Heart right ventricle (tissue), 16 donors: ENCODE results near the gene PPM1J. TPM values are rescaled to one million over a fixed set of nuclear protein-coding genes. Genes with fewer than 3 reads are reported as not detected.

ENCODE experiments used
- ATAC-seq, 8 donors: fragments of 200-7000 bp; cut with Tn5 transposase; one replicate each; pipeline ENCODE4 v1.9.1; 2020; ENCODE audit warnings: mild to moderate bottlenecking in 8 of 8, moderate library complexity in 8 of 8, moderate number of reproducible peaks in 1 of 8
- DNase-seq, 2 donors: peaks; one replicate each; pipeline ENCODE4 v3.0.0-alpha.2; 2020
- H3K27ac ChIP-seq, 10 donors: fragments of 200-600 bp; sonication (generic) in 2 of 10; one replicate each; pipeline versions ENCODE4 v1.5.0 to v1.8.0; 2020 to 2022; ENCODE audit warnings: mild to moderate bottlenecking in 3 of 10
- H3K27me3 ChIP-seq, 7 donors: fragments of 200-600 bp; one replicate each; pipeline ENCODE4 v1.8.0; 2021 to 2022; ENCODE audit warnings: mild to moderate bottlenecking in 2 of 7
- H3K36me3 ChIP-seq, 9 donors: fragments of 200-600 bp; sonication (generic) in 1 of 9; one replicate each; pipeline versions ENCODE4 v1.5.0 to v1.8.0; 2020 to 2022; ENCODE audit warnings: mild to moderate bottlenecking in 2 of 9
- H3K4me1 ChIP-seq, 9 donors: fragments of 200-600 bp; sonication (generic) in 1 of 9; one replicate each; pipeline versions ENCODE4 v1.5.0 to v1.8.0; 2020 to 2022; ENCODE audit warnings: mild to moderate bottlenecking in 4 of 9
- H3K4me3 ChIP-seq, 10 donors: fragments of 200-600 bp; sonication (generic) in 2 of 10; one replicate each; pipeline versions ENCODE4 v1.5.0 to v1.8.0; 2020 to 2022; ENCODE audit warnings: mild to moderate bottlenecking in 7 of 10, moderate library complexity in 2 of 10
- H3K9me3 ChIP-seq, 11 donors: fragments of 200-600 bp in 10 of 11; sonication (generic) in 2 of 11; one replicate each; pipeline versions ENCODE4 v1.5.0 to v1.8.0; 2013 to 2022; ENCODE audit warnings: mild to moderate bottlenecking in 2 of 11, control low read depth in 1 of 11, moderate library complexity in 1 of 11
- WGBS, 2 donors: extraction: QIAGEN DNeasy Blood & Tissue Kit; methylation state at CpG; one replicate each; pipeline ENCODE4 v1.1.7; 2013; ENCODE audit warnings: inconsistent platforms in 1 of 2; 5-methylcytosine and 5-hydroxymethylcytosine counted together
- intact Hi-C, 10 donors: fragments of 100-400 bp; cut with DNase I; formaldehyde crosslinking; loops; one replicate each; pipeline versions ENCODE4 v1.11.1 to v1.14.2; 2022
- long read RNA-seq, 3 donors: library from polyadenylated mRNA; unstranded; transcript quantifications; one replicate each; pipeline ENCODE4 v2.0.0, GENCODE V29; 2020 to 2021
- polyA plus RNA-seq, 2 donors: library from polyadenylated mRNA; stranded (reverse); fragments of 200-250 nt; gene quantifications; one replicate each; pipeline ENCODE4 v1.2.3, GENCODE V29; 2013
- total RNA-seq, 10 donors: library from RNA; stranded (reverse); fragmentation: NEBNext Ultra II Directional in 3 of 10; extraction: Animal tissue kit (Norgen Biotek cat#: 25700) in 3 of 10; gene quantifications; one replicate each; pipeline versions ENCODE4 v1.2.1 to v1.2.4, GENCODE V29; 2021 to 2023
- TF ChIP-seq, protein P1 (sequence below), 9 donors: fragments of 200-600 bp; sonication (generic) in 2 of 9; IDR thresholded peaks; one replicate each; pipeline versions ENCODE4 v1.5.0 to v1.8.0; 2021 to 2022; ENCODE audit warnings: antibody characterized with exemption in 9 of 9, mild to moderate bottlenecking in 5 of 9, moderate library complexity in 1 of 9
- donor health status: Arrhythmogenic right ventricular cardiomyopathy.
- donor health status: ischemic (EF 13 %, LVEDD 7.1; RV severe dilation, severe dysfunction).
- donor health status: healthy with polysubstance abuse.
- donor health status: DM: no; HTN: yes; CAD: no.
- donor health status: DM: no; HTN: no; CAD: no.
- donor health status: ischemic (EF 25% LVEDD 6.9; RV normal size, moderate dysfunction).
- donor health status: ischemic (EF 25% LVEDD 5.7; RV mildly dilated, moderate dysfunction).
- donor health status: healthy.
- donor health status: DM: yes; HTN: yes; CAD: no.
- donor health status: Ischemic cardiomyopathy.
- donor health status: ischemic (EF 35%, LVEDD 5.7; RV mildly dilated, moderate dysfunction).
- donor health status: nonischemic (EF 11% LVEDD 7.7; RV severe dilation, severe dysfunction).
- donor health status: DM: yes; HTN: yes; CAD: no.
- donor health status: PGD.
- donor health status: ischemic (EF 29% LVEDD 5.4; RV normal size, mild dysfunction).
- donor health status: nonischemic (EF 23%, LVEDD 6.1; RV moderate dilation, normal function).

The PPM1J gene, protein sequence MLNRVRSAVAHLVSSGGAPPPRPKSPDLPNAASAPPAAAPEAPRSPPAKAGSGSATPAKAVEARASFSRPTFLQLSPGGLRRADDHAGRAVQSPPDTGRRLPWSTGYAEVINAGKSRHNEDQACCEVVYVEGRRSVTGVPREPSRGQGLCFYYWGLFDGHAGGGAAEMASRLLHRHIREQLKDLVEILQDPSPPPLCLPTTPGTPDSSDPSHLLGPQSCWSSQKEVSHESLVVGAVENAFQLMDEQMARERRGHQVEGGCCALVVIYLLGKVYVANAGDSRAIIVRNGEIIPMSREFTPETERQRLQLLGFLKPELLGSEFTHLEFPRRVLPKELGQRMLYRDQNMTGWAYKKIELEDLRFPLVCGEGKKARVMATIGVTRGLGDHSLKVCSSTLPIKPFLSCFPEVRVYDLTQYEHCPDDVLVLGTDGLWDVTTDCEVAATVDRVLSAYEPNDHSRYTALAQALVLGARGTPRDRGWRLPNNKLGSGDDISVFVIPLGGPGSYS
- total RNA-seq (10 to 100 TPM in 1 of 10 donors, 1 to 10 TPM in 9; 5.8 to 11.0 (median 8.5) TPM), polyA plus RNA-seq (1 to 10 TPM; 2.4 to 8.4 TPM)
- long read RNA-seq, donor 1, transcript PPM1J-201 (10 exons, 1,863 nt): major isoform, 11 of 22 reads
- long read RNA-seq, donor 1, partial matches to known transcripts: 5 of 22 reads
- long read RNA-seq, donor 1, other reads (novel, unspliced or antisense): 6 of 22 reads
- long read RNA-seq, donor 2, transcript PPM1J-201 (10 exons, 1,863 nt): major isoform, 23 of 31 reads
- long read RNA-seq, donor 2, partial matches to known transcripts: 3 of 31 reads
- long read RNA-seq, donor 2, other reads (novel, unspliced or antisense): 5 of 31 reads
- long read RNA-seq, donor 3, transcript PPM1J-201 (10 exons, 1,863 nt): major isoform, 30 of 50 reads
- long read RNA-seq, donor 3, partial matches to known transcripts: 4 of 50 reads
- long read RNA-seq, donor 3, other reads (novel, unspliced or antisense): 16 of 50 reads

DNA sequence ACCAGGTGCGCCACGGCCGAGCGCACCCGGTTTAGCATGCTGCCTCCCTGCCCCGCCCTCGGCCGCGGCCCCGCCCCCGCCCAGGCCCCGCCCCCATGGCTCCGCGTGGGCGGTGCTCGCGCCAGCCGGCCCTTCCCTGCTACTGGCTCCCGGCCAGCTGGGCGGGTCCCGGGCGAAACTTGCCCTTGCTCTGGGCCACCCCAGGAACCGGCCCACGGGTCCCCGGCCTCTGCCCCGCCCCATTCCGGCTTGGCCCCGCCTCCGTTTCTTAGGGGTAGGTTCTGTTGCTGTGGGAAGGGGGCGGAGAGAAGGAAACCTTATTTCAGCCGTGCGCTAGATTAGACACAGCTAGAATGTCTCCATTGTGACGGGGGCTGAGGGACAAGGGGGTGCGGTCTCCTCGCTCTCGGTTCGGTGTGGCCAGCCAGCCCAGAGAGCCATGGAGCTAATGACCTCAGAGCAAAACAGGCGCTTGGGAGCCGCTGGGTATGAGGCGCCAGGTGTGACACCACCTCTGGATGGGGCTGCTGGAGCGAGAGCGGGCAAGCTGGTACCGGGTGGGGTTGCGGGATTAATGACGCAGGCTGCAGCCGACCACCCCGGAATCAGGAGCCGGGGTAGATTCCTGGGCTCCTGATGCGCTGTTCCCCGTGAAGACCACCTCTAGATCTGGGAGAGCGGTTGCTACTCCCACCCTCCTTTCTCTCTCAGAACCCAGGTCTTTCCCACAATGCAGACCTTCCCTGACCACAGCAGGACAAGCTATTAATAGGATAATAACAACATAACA, at the start of gene PPM1J:
TSS of gene PPM1J (minus strand) at position 69 of the 790 bp plus-strand sequence. CDS start at position 38, 31 bp downstream.
- peak; percentile 87 to 96 (median 91) for ATAC-seq
- Histone ChIP-seq H3K27ac (peak within 1 kb of the TSS in 9 of 10 donors; percentile 67 to 88 (median 78)), H3K36me3 (no peaks in the 10 kb centered on the region), H3K4me1 (peaks cover 2 to 35% (median 23%) of the 10 kb centered on the region in 9 donors), H3K9me3 (no peaks in the 10 kb centered on the region), H3K27me3 (peaks cover 0 to 30% (median 12%) of the 10 kb centered on the region in 7 donors), H3K4me3 (peak within 1 kb of the TSS; percentile 55 to 81 (median 71))
- 0 to 1% methylated on average over 39 to 51 of the region's 51 CpGs for WGBS, 2 donors
- peak; percentile 98 to 99 for DNase-seq
- intact Hi-C loops: loop anchor here (1.0 to 10.0 kb wide), 17 partner anchors 87 to 962 kb away; partner anchors contain the start of genes LRIG2 (in 7 of the 10), SLC16A1 (in 3 of the 10), CAPZA1 (in 1 of the 10) and ST7L (in 1 of the 10)
- TF ChIP-seq, protein P1, sequence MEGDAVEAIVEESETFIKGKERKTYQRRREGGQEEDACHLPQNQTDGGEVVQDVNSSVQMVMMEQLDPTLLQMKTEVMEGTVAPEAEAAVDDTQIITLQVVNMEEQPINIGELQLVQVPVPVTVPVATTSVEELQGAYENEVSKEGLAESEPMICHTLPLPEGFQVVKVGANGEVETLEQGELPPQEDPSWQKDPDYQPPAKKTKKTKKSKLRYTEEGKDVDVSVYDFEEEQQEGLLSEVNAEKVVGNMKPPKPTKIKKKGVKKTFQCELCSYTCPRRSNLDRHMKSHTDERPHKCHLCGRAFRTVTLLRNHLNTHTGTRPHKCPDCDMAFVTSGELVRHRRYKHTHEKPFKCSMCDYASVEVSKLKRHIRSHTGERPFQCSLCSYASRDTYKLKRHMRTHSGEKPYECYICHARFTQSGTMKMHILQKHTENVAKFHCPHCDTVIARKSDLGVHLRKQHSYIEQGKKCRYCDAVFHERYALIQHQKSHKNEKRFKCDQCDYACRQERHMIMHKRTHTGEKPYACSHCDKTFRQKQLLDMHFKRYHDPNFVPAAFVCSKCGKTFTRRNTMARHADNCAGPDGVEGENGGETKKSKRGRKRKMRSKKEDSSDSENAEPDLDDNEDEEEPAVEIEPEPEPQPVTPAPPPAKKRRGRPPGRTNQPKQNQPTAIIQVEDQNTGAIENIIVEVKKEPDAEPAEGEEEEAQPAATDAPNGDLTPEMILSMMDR (IDR thresholded peaks at IDR 0.05): peak in 1 of 9 donors; percentile 2

DNA sequence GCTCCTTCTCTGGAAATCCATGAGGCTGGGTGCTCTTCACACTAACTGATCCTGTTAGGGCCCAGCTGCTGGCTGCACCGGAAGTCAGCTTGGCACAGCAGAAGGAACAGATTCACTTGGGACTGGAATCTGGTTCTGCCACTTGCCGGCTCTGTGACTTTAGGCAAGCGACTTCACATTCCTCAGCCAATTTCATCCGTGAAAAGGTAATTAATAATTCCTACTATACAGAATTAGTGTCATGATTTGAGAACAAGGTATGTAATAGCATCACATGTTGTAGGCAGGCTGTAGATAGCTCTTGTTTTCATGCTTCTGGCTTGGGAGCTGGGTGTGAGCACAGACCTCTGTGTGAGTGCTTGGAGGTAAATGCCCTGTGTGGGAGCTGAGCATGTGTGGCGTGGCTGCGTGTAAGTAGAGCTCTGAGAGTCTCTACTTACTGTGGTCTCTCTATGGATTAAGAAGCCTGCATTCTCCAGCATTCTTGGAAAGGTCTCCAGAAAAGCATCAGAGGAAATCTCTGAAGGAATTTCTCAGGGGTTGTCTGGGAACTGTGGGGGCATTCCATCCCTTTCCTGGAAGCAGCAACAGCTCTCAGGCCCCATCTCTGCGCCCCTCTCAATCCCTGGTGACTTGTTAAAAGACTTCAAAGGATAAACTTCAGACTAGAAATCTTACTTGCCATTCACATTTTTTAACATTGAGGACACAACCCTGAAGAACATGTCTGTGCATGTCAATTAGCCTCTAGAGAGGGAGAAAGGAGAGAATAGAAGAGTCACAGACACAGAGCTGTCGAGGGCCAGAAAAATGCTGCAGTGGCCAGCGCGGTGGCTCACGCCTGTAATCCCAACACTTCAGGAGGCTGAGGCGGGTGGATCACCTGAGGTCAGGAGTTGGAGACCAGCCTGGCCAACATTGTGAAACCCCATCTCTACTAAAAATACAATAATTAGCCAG, 47.7 kb upstream of the PPM1J start:
- TF ChIP-seq, protein P1 (IDR thresholded peaks at IDR 0.05): no peak
- peak in 1 of 8 donors; percentile 39 for ATAC-seq

DNA sequence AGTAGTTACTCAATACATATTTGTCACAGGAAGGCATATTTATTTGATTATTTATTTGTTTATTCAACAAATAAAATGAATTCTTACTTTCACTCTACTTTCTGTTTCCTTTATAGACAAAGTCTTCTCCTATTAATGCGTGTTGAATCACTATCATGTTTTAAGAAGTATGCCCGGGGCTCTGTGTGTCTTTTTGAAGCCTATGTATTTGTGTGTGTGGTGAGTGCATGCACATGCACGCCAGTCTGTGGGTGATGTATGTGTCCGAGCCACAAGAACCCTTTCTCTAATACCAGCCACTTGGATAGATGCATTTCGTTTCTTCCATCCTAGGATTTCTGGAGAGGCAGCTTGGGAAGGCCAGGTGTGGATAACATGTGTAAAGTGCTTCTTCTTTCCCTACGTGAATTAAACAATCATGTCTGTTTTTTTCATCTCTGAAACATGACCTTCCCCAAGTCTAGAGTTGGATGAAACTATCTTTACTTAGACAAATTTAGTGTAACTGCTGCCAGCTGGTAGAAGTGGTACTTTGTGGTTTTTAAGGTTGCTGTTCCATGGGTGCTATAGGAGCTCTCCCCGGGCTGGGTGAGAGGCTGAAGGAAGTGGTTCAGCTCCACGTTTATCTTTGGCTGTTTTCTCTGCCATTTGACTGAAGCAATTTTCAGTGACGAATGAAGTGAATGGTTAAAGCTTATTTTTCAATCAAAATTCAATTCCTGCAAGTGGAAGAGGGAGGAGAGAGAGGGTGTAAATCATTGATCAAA, 46.8 kb upstream of the PPM1J start:
- H3K27me3 ChIP-seq: peaks cover 0 to 14% (median 5%) of the 10 kb centered on the region in 7 donors
- H3K9me3 ChIP-seq: no peaks in the 10 kb centered on the region
- TF ChIP-seq, protein P1 (IDR thresholded peaks at IDR 0.05): no peak
- intact Hi-C loops: no loop called here
- no peak overlapping the region for H3K27ac ChIP-seq
- ATAC-seq (no peak), DNase-seq (no peak)
- no peak overlapping the region for H3K4me3 ChIP-seq
- no peaks in the 10 kb centered on the region for H3K36me3 ChIP-seq
- 71 to 78% methylated on average over 9 of the region's 9 CpGs for WGBS, 2 donors
- H3K4me1 ChIP-seq: peaks cover 0 to 11% (median 6%) of the 10 kb centered on the region in 9 donors

More for the DNA sequence above, 47.7 kb upstream of the PPM1J start:
- WGBS, 2 donors: 55 to 66% methylated on average over 12 of the region's 12 CpGs
- intact Hi-C loops: no loop called here
- Histone ChIP-seq H3K4me1 (peaks cover 0 to 11% (median 6%) of the 10 kb centered on the region in 9 donors), H3K9me3 (no peaks in the 10 kb centered on the region), H3K4me3 (no peak overlapping the region), H3K36me3 (no peaks in the 10 kb centered on the region), H3K27ac (peak overlapping the region in 1 of 10 donors; percentile 15), H3K27me3 (peaks cover 0 to 16% (median 1%) of the 10 kb centered on the region in 7 donors)
- no peak for DNase-seq
